GM12878 (cell line): ENCODE data around the gene ATXN3.

Source experiments
- CEBPB ChIP-seq, 2 experiments: fragments of 150-350 bp in 1 of 2; IDR thresholded peaks; 2 replicates each; pipeline ENCODE4 v1.6.1; 2012 to 2014; ENCODE audit warnings: low read depth in 2 of 2, low read length in 2 of 2, borderline replicate concordance in 1 of 2, inconsistent platforms in 1 of 2
- CHD4 ChIP-seq: fragments of 200-600 bp; sonication (generic); IDR thresholded peaks from 2 replicates; pipeline ENCODE4 v1.6.1; 2016; ENCODE audit warnings: mild to moderate bottlenecking
- EED ChIP-seq: sonication (generic); IDR thresholded peaks from 2 replicates; pipeline ENCODE4 v1.6.1; 2016; ENCODE audit warnings: antibody characterized with exemption, low read depth
- EZH2 ChIP-seq: IDR thresholded peaks from 2 replicates; pipeline ENCODE4 v1.6.1; 2012; ENCODE audit warnings: low read depth, mild to moderate bottlenecking, control low read depth, inconsistent platforms, low read length, borderline replicate concordance; ENCODE audit not compliant: control insufficient read depth
- POLR2A ChIP-seq: IDR thresholded peaks from 2 replicates; pipeline ENCODE4 v1.6.1; 2011; ENCODE audit warnings: low read depth, mild to moderate bottlenecking, low read length
- RFX5 ChIP-seq: IDR thresholded peaks from 2 replicates; pipeline ENCODE4 v1.6.1; 2011; ENCODE audit warnings: low read depth, low read length, improper control_type of control experiment
- TARDBP ChIP-seq: IDR thresholded peaks from 2 replicates; pipeline ENCODE4 v1.6.1; 2016; ENCODE audit warnings: borderline replicate concordance
- TCF7 ChIP-seq: IDR thresholded peaks from 2 replicates; pipeline ENCODE4 v1.6.1; 2014; ENCODE audit warnings: antibody characterized with exemption, borderline replicate concordance

DNA sequence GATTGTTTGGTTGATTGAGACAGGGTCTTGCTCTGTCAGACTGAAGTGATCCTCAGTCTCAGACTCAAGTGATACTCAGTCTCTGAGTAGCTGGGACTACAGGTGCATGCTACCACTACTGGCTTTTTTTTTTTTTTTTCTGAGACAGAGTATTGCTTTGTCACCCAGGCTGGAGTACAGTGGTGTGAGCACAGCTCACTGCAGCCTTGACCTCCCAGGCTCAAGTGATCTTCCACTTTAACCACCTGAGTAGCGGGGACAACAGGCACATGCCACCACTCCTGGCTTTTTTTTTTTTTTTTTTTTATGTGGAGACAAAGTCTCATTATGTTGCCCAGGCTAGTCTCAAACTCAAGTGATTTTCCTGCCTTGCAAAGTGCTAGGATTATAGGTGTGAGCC lies 47.2 kb upstream of the ATXN3 start:
- TF ChIP-seq TCF7 (no peak), RFX5 (no peak), CHD4 (no peak), EZH2 (no peak), POLR2A (no peak), CEBPB (IDR thresholded peaks at IDR 0.05; ENCODE audit: borderline replicate concordance in 1 of 2, low read depth in 2 of 2, low read length in 2 of 2) (no peak), EED (no peak), TARDBP (no peak)
